Measurements from ENCODE around the gene GRIA3. TPM values are rescaled to one million over a fixed set of nuclear protein-coding genes. Genes with fewer than 3 reads are reported as not detected.

GRIA3 gene
- total RNA-seq, 4 donors from 2014 or later = 0.45 to 0.83 (median 0.56) TPM

GRCh38 chrX:123222920-123223319 lies 38.8 kb downstream of the GRIA3 start:
- TF ChIP-seq EP300 (IDR thresholded peaks at IDR 0.05) (no peak), CTCF (IDR thresholded peaks at IDR 0.05) (no peak), POLR2A (IDR thresholded peaks at IDR 0.05; ENCODE audit: low read depth) (no peak)
- H3K4me1 ChIP-seq = peaks cover 0 to 16% (median 10%) of the 10 kb centered on the region in 4 donors
- H3K9me3 ChIP-seq = no peaks in the 10 kb centered on the region
- 46% methylated on average over 5 of the region's 5 CpGs for WGBS
- H3K27ac ChIP-seq (replicated peaks in 1 of 4) = no peak overlapping the region
- no peak overlapping the region for H3K4me3 ChIP-seq
- H3K36me3 ChIP-seq = no peaks in the 10 kb centered on the region
- no peaks in the 10 kb centered on the region for H3K27me3 ChIP-seq
- intact Hi-C loops (cut with DNase I) = no loop called here
- no peak for DNase-seq (ENCODE audit: extremely low spot score)

DNA sequence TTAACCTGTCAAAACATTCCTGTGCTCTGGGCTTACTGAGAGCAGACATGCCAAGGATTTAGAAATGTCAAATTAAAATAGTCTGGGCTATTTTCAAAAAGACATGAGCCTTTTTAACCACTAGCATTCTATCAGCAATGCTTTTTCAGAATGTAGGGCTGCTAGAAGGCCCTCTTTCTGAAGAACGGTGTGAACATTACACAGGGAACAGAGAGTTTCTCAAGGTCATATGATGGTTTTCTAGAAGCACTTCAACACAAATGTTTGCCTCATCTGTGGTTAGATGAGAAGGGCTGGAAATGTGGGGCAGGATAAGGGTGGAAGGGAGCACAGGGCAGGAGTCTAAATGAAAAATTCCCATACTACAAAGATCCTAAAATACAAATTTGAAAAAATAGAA lies 39.3 kb downstream of the GRIA3 start:
- WGBS = 64% methylated on average over 1 of the region's 1 CpG
- TF ChIP-seq POLR2AphosphoS5 (IDR thresholded peaks at IDR 0.05) (no peak), POLR2A (IDR thresholded peaks at IDR 0.05; ENCODE audit: low read depth) (no peak), CTCF (IDR thresholded peaks at IDR 0.05) (no peak), EP300 (IDR thresholded peaks at IDR 0.05) (no peak)
- intact Hi-C loops (cut with DNase I) = no loop called here
- Histone ChIP-seq H3K36me3 (no peaks in the 10 kb centered on the region), H3K4me1 (peaks cover 0 to 16% (median 10%) of the 10 kb centered on the region in 4 donors), H3K4me3 (no peak overlapping the region), H3K9me3 (no peaks in the 10 kb centered on the region), H3K27me3 (no peaks in the 10 kb centered on the region), H3K27ac (replicated peaks in 1 of 4) (no peak overlapping the region)
- DNase-seq (ENCODE audit: extremely low spot score) = no peak

GRCh38 chrX:123223859-123224258 lies 39.8 kb downstream of the GRIA3 start:
- no peak overlapping the region for H3K27ac ChIP-seq (replicated peaks in 1 of 4)
- intact Hi-C loops (cut with DNase I) = no loop called here

DNA sequence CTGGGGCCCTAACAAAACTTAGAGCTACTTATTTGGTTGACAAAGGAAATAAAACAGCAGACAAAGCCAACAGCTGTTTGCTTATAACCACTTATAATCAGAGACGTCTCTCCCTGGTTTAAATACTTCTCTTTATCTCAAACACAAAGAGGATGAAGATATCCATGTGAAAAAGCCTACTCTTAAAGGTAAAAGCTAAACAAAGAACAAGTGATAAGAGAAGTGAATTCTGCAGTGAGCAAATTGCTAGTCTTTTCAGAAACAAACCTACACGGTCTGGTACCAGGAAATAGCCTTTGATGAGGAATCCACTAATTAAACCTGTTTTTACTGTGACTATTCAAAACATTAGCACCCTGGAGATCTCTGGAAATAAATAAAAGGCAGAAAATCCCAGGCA lies 46.7 kb downstream of the GRIA3 start:
- WGBS = 40% methylated on average over 2 of the region's 2 CpGs
- intact Hi-C loops (cut with DNase I) = no loop called here
- TF ChIP-seq POLR2AphosphoS5 (IDR thresholded peaks at IDR 0.05) (no peak), EP300 (IDR thresholded peaks at IDR 0.05) (no peak), POLR2A (IDR thresholded peaks at IDR 0.05; ENCODE audit: low read depth) (no peak), CTCF (IDR thresholded peaks at IDR 0.05) (no peak)
- Histone ChIP-seq H3K36me3 (no peaks in the 10 kb centered on the region), H3K27me3 (no peaks in the 10 kb centered on the region), H3K4me1 (no peaks in the 10 kb centered on the region), H3K9me3 (no peaks in the 10 kb centered on the region), H3K4me3 (no peak overlapping the region), H3K27ac (replicated peaks in 1 of 4) (no peak overlapping the region)
- DNase-seq (ENCODE audit: extremely low spot score) = no peak

More at GRCh38 chrX:123223859-123224258, 39.8 kb downstream of the GRIA3 start:
- no peaks in the 10 kb centered on the region for H3K36me3 ChIP-seq
- H3K9me3 ChIP-seq = no peaks in the 10 kb centered on the region
- H3K4me3 ChIP-seq = no peak overlapping the region
- no peaks in the 10 kb centered on the region for H3K27me3 ChIP-seq
- peaks cover 0 to 16% (median 10%) of the 10 kb centered on the region in 4 donors for H3K4me1 ChIP-seq
- no peak for DNase-seq (ENCODE audit: extremely low spot score)
- TF ChIP-seq POLR2A (IDR thresholded peaks at IDR 0.05; ENCODE audit: low read depth) (no peak), CTCF (IDR thresholded peaks at IDR 0.05) (no peak), EP300 (IDR thresholded peaks at IDR 0.05) (no peak), POLR2AphosphoS5 (IDR thresholded peaks at IDR 0.05) (no peak)

- intact Hi-C loops (cut with DNase I) = no loop called here
- Histone ChIP-seq H3K4me3 (no peak overlapping the region), H3K36me3 (no peaks in the 10 kb centered on the region), H3K27me3 (no peaks in the 10 kb centered on the region), H3K9me3 (no peaks in the 10 kb centered on the region), H3K27ac (replicated peaks in 1 of 4) (no peak overlapping the region), H3K4me1 (no peaks in the 10 kb centered on the region)
- TF ChIP-seq EP300 (IDR thresholded peaks at IDR 0.05) = no peak
- TF ChIP-seq POLR2AphosphoS5 (IDR thresholded peaks at IDR 0.05) = no peak
- TF ChIP-seq CTCF (IDR thresholded peaks at IDR 0.05) = no peak
- DNase-seq (ENCODE audit: extremely low spot score) = no peak
Observed at GRCh38 chrX:123236859-123237258, 52.8 kb downstream of the GRIA3 start.

Data from esophagus muscularis mucosa (tissue), 4 donors.